Activated CD4-positive, alpha-beta T cell treated with anti-CD3 and anti-CD28 coated beads, Interleukin-2, amount 50 U/mL, for 48 hours (primary cell): ENCODE results near the gene PLXNB2.
"Not testable (repeated sequence)": the region's sequence is repeated elsewhere in the genome, so short reads cannot be mapped to it uniquely, and the experiment has no call there.

Experiments used
- DNase-seq, 2 experiments: peaks; one replicate each; pipeline ENCODE4 v3.0.0-alpha.2; 2020

The PLXNB2 gene

GRCh38 chr22:50278461-50278860 is 29.0 kb downstream of the PLXNB2 start:
- no peak for DNase-seq

- no peak for DNase-seq
These were observed 29.7 kb downstream of the PLXNB2 start for GRCh38 chr22:50277761-50278160.

- DNase-seq = peak; percentile 43 to 54
These were observed 31.3 kb downstream of the PLXNB2 start for GRCh38 chr22:50276143-50276542.

GRCh38 chr22:50275181-50276055 is 32.0 kb downstream of the PLXNB2 start:
- DNase-seq = no peak

GRCh38 chr22:50274771-50275170 is 32.7 kb downstream of the PLXNB2 start:
- no peak for DNase-seq

GRCh38 chr22:50274311-50274710 is 33.1 kb downstream of the PLXNB2 start:
- DNase-seq = peak; percentile 41 to 60

- not testable (repeated sequence) for DNase-seq
These were observed 33.7 kb downstream of the PLXNB2 start for GRCh38 chr22:50273781-50274180.

GRCh38 chr22:50273352-50273751 is 34.1 kb downstream of the PLXNB2 start:
- not testable (repeated sequence) for DNase-seq

GRCh38 chr22:50272044-50272802 is 35.2 kb downstream of the PLXNB2 start:
- no peak for DNase-seq

GRCh38 chr22:50271519-50271970 is 35.9 kb downstream of the PLXNB2 start:
- peak; percentile 66 to 72 for DNase-seq

GRCh38 chr22:50270666-50271394 is 36.6 kb downstream of the PLXNB2 start:
- peak; percentile 75 for DNase-seq

GRCh38 chr22:50269970-50270665 is 37.3 kb downstream of the PLXNB2 start, which contains the start of gene MAPK11:
Gene MAPK11 (minus strand): TSS chr22:50270380. CDS start chr22:50270292, 88 bp downstream.
- peak; percentile 75 to 78 for DNase-seq

GRCh38 chr22:50269573-50269969 is 37.9 kb downstream of the PLXNB2 start:
- DNase-seq = no peak

- no peak for DNase-seq
These were observed 38.8 kb downstream of the PLXNB2 start for GRCh38 chr22:50268655-50269113.

GRCh38 chr22:50267591-50268390 is 39.7 kb downstream of the PLXNB2 start:
- DNase-seq = peak; percentile 61 to 65

- DNase-seq = no peak
These were observed 40.5 kb downstream of the PLXNB2 start for GRCh38 chr22:50266994-50267393.

- no peak for DNase-seq
These were observed 42.3 kb downstream of the PLXNB2 start for GRCh38 chr22:50264946-50265669.

GRCh38 chr22:50264104-50264745 is 43.2 kb downstream of the PLXNB2 start:
- DNase-seq = no peak

GRCh38 chr22:50262973-50263617 is 44.4 kb downstream of the PLXNB2 start:
- DNase-seq = no peak
